Astrocyte (in vitro differentiated cells and primary cell): Measurements from ENCODE around the gene CSF2RB. TPM values are rescaled to one million over a fixed set of nuclear protein-coding genes. Genes with fewer than 3 reads are reported as not detected.

Experiments
- DNase-seq: peaks from one replicate; pipeline ENCODE4 v3.0.0-alpha.2; 2010; ENCODE audit warnings: low read depth
- FAIRE-seq: peaks from 2 replicates; lab custom pipeline; 2011; peaks lifted over from hg19 to GRCh38; lab: Jason Lieb, UNC
- H2AFZ ChIP-seq: 2 replicates; pipeline ENCODE4 v1.6.0; 2012; ENCODE audit warnings: low read depth, low read length, inconsistent platforms
- H3K27ac ChIP-seq: 2 replicates; pipeline ENCODE4 v1.5.1; 2011; ENCODE audit warnings: low read depth, low read length, inconsistent platforms
- H3K27me3 ChIP-seq: 2 replicates; pipeline ENCODE4 v1.6.0; 2011; ENCODE audit warnings: low read length, inconsistent platforms; ENCODE audit not compliant: insufficient read depth
- H3K36me3 ChIP-seq: 2 replicates; pipeline ENCODE4 v1.5.1; 2011; ENCODE audit warnings: low read length, inconsistent platforms; ENCODE audit not compliant: insufficient read depth
- H3K4me1 ChIP-seq: 2 replicates; pipeline ENCODE4 v1.5.1; 2011; ENCODE audit warnings: low read length, inconsistent platforms; ENCODE audit not compliant: insufficient read depth
- H3K4me2 ChIP-seq: 2 replicates; pipeline ENCODE4 v1.6.0; 2012; ENCODE audit warnings: low read length, inconsistent platforms
- H3K4me3 ChIP-seq: 2 replicates; pipeline ENCODE4 v1.5.1; 2011; ENCODE audit warnings: low read depth, mild to moderate bottlenecking, low read length, inconsistent platforms; ENCODE audit not compliant: insufficient read depth
- H3K79me2 ChIP-seq: 2 replicates; pipeline ENCODE4 v1.6.0; 2012; ENCODE audit warnings: mild to moderate bottlenecking, low read length, inconsistent platforms; ENCODE audit not compliant: insufficient read depth
- H3K9ac ChIP-seq: 2 replicates; pipeline ENCODE4 v1.6.0; 2012; ENCODE audit warnings: mild to moderate bottlenecking, low read length, inconsistent platforms
- H3K9me3 ChIP-seq: 2 replicates; pipeline ENCODE4 v1.5.1; 2012; ENCODE audit warnings: low read depth, mild to moderate bottlenecking, low read length, inconsistent platforms; ENCODE audit not compliant: insufficient read depth
- H4K20me1 ChIP-seq: 2 replicates; pipeline ENCODE4 v1.6.0; 2012; ENCODE audit warnings: low read length, inconsistent platforms; ENCODE audit not compliant: insufficient read depth
- H3K27ac Mint-ChIP-seq: one replicate; pipeline ENCODE4 v1.8.0; 2021; ENCODE audit warnings: mild to moderate bottlenecking, mixed read lengths; ENCODE audit not compliant: unreplicated experiment
- H3K27me3 Mint-ChIP-seq: one replicate; pipeline ENCODE4 v1.8.0; 2021; ENCODE audit warnings: low read depth, mixed read lengths; ENCODE audit not compliant: unreplicated experiment
- H3K36me3 Mint-ChIP-seq: one replicate; pipeline ENCODE4 v1.8.0; 2021; ENCODE audit warnings: low read depth, mixed read lengths; ENCODE audit not compliant: unreplicated experiment
- H3K4me1 Mint-ChIP-seq: one replicate; pipeline ENCODE4 v1.8.0; 2021; ENCODE audit warnings: low read depth, mixed read lengths; ENCODE audit not compliant: unreplicated experiment
- H3K4me3 Mint-ChIP-seq: one replicate; pipeline ENCODE4 v1.8.0; 2021; ENCODE audit warnings: mild to moderate bottlenecking, moderate library complexity, mixed read lengths; ENCODE audit not compliant: unreplicated experiment
- H3K9me3 Mint-ChIP-seq: one replicate; pipeline ENCODE4 v1.8.0; 2021; ENCODE audit warnings: mild to moderate bottlenecking, mixed read lengths; ENCODE audit not compliant: unreplicated experiment
- CTCF ChIP-seq: IDR thresholded peaks from 2 replicates; pipeline ENCODE4 v1.5.1; 2011; ENCODE audit warnings: low read depth, mild to moderate bottlenecking, inconsistent platforms, low read length, moderate library complexity; ENCODE audit not compliant: insufficient read depth
- EZH2 ChIP-seq: IDR thresholded peaks from 2 replicates; pipeline ENCODE4 v1.6.1; 2012; ENCODE audit warnings: mild to moderate bottlenecking, low read length, inconsistent platforms; ENCODE audit not compliant: insufficient read depth
- total RNA-seq: library from RNA; stranded (reverse); gene quantifications from 2 replicates; pipeline ENCODE4 v1.2.1, GENCODE V29; 2021

Gene CSF2RB
- total RNA-seq, 1 donor from 2014 or later = 0.09 TPM

GRCh38 chr22:36935313-36935610 is 21.8 kb downstream of the CSF2RB start:
- no peak for DNase-seq
- Mint-ChIP-seq H3K36me3 (no peaks in the 10 kb centered on the region), H3K4me1 (no peaks in the 10 kb centered on the region), H3K27me3 (peaks cover 40% of the 10 kb centered on the region), H3K4me3 (no peak overlapping the region), H3K27ac (no peak overlapping the region), H3K9me3 (peaks cover under 1% of the 10 kb centered on the region)
- no peaks in the 10 kb centered on the region for H3K9me3 ChIP-seq
- no peaks in the 10 kb centered on the region for H3K36me3 ChIP-seq
- TF ChIP-seq EZH2 (no peak), CTCF (no peak)
- H3K9ac ChIP-seq = no peak overlapping the region
- H3K79me2 ChIP-seq = no peaks in the 10 kb centered on the region
- H3K27me3 ChIP-seq = peaks cover 7% of the 10 kb centered on the region
- no peak overlapping the region for H2AFZ ChIP-seq
- no peak for FAIRE-seq
- H3K4me3 ChIP-seq = no peak overlapping the region
- H3K4me1 ChIP-seq = no peaks in the 10 kb centered on the region
- H4K20me1 ChIP-seq = no peaks in the 10 kb centered on the region
- H3K4me2 ChIP-seq = no peak overlapping the region
- no peak overlapping the region for H3K27ac ChIP-seq

- Histone ChIP-seq H3K27ac (no peak overlapping the region), H4K20me1 (no peaks in the 10 kb centered on the region), H3K4me2 (no peak overlapping the region), H2AFZ (no peak overlapping the region), H3K36me3 (no peaks in the 10 kb centered on the region), H3K9me3 (no peaks in the 10 kb centered on the region), H3K27me3 (peaks cover 7% of the 10 kb centered on the region), H3K9ac (no peak overlapping the region), H3K79me2 (no peaks in the 10 kb centered on the region), H3K4me3 (no peak overlapping the region), H3K4me1 (no peaks in the 10 kb centered on the region)
- FAIRE-seq (no peak), DNase-seq (no peak)
- Mint-ChIP-seq H3K4me1 (no peaks in the 10 kb centered on the region), H3K36me3 (no peaks in the 10 kb centered on the region), H3K4me3 (no peak overlapping the region), H3K27me3 (peaks cover 38% of the 10 kb centered on the region), H3K9me3 (peaks cover 4% of the 10 kb centered on the region), H3K27ac (no peak overlapping the region)
- TF ChIP-seq CTCF (no peak), EZH2 (no peak)
Observed at GRCh38 chr22:36935694-36936093, 22.3 kb downstream of the CSF2RB start.

GRCh38 chr22:36936362-36937116 is 23.1 kb downstream of the CSF2RB start:
- H3K9me3 Mint-ChIP-seq = peaks cover 5% of the 10 kb centered on the region
- H3K27ac Mint-ChIP-seq = no peak overlapping the region
- Histone ChIP-seq H2AFZ (no peak overlapping the region), H3K4me2 (no peak overlapping the region), H3K9me3 (no peaks in the 10 kb centered on the region), H3K4me1 (no peaks in the 10 kb centered on the region), H3K36me3 (no peaks in the 10 kb centered on the region), H3K27me3 (peaks cover 1% of the 10 kb centered on the region), H3K27ac (no peak overlapping the region), H4K20me1 (no peaks in the 10 kb centered on the region), H3K79me2 (no peaks in the 10 kb centered on the region), H3K9ac (no peak overlapping the region), H3K4me3 (no peak overlapping the region)
- FAIRE-seq (no peak), DNase-seq (no peak)
- peaks cover 32% of the 10 kb centered on the region for H3K27me3 Mint-ChIP-seq
- no peaks in the 10 kb centered on the region for H3K36me3 Mint-ChIP-seq
- no peaks in the 10 kb centered on the region for H3K4me1 Mint-ChIP-seq
- no peak for TF ChIP-seq EZH2
- no peak for TF ChIP-seq CTCF
- no peak overlapping the region for H3K4me3 Mint-ChIP-seq
